Measurements from ENCODE around the gene NR2C2. TPM values are rescaled to one million over a fixed set of nuclear protein-coding genes. Genes with fewer than 3 reads are reported as not detected.

Gene NR2C2
- total RNA-seq, 1 donor from 2014 or later: 56.6 TPM

GRCh38 chr3:15081960-15082664 is 134.7 kb downstream of the NR2C2 start:
- intact Hi-C loops (cut with DNase I): no loop called here
- ATAC-seq (no peak), DNase-seq (ENCODE audit: low spot score) (no peak)

- intact Hi-C loops (cut with DNase I): no loop called here
- ATAC-seq: no peak
- no peak for DNase-seq (ENCODE audit: low spot score)
Measured at GRCh38 chr3:15083252-15083651, 135.9 kb downstream of the NR2C2 start.

- ATAC-seq: no peak
- DNase-seq (ENCODE audit: low spot score): no peak
- intact Hi-C loops (cut with DNase I): no loop called here
Measured at GRCh38 chr3:15086263-15086662, 138.9 kb downstream of the NR2C2 start.

DNA sequence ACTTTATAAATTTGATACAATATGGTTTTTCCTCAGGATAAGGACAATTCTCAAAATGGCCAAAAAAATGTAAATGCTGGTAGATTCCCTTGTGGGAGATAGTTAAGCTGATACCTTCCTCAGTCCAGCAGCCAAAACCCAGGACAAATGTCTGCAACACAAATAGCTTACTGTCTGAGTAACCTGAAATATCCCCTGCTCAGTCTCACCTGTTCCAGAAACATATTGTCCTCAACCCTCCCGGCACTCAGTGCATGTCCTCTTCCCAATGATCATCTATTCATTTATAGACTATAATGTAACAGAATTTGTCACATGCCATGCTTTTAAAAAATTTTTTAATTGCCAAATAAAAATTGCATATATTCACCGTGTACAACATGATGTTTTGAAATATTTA is 139.3 kb downstream of the NR2C2 start:
- DNase-seq (ENCODE audit: low spot score): no peak
- intact Hi-C loops (cut with DNase I): no loop called here
- no peak for ATAC-seq

DNA sequence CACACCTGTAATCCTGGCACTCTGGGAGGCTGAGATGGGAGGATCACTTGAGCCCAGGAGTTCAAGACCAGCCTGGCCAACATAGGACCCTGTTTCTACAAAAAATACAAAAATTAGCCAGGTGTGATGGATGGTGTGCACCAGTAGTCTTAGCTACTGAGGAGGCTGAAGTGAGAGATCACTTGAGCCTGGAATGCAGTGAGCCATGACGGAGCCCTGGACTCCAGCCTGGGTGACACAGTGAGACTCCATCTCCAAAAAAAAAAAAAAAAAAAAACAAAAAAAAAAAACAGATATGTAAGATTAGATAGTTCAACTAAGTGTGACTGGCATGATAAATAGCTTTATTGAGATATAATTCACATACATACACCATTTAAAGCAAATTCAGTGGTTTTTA is 141.8 kb downstream of the NR2C2 start:
- intact Hi-C loops (cut with DNase I): no loop called here
- DNase-seq (ENCODE audit: low spot score) (no peak), ATAC-seq (no peak)

- no peak for ATAC-seq
- DNase-seq (ENCODE audit: low spot score): no peak
- intact Hi-C loops (cut with DNase I): no loop called here
Measured at GRCh38 chr3:15091575-15091974, 144.2 kb downstream of the NR2C2 start.

- ATAC-seq (no peak), DNase-seq (ENCODE audit: low spot score) (no peak)
- intact Hi-C loops (cut with DNase I): no loop called here
Measured at GRCh38 chr3:15092686-15093085, 145.3 kb downstream of the NR2C2 start.

DNA sequence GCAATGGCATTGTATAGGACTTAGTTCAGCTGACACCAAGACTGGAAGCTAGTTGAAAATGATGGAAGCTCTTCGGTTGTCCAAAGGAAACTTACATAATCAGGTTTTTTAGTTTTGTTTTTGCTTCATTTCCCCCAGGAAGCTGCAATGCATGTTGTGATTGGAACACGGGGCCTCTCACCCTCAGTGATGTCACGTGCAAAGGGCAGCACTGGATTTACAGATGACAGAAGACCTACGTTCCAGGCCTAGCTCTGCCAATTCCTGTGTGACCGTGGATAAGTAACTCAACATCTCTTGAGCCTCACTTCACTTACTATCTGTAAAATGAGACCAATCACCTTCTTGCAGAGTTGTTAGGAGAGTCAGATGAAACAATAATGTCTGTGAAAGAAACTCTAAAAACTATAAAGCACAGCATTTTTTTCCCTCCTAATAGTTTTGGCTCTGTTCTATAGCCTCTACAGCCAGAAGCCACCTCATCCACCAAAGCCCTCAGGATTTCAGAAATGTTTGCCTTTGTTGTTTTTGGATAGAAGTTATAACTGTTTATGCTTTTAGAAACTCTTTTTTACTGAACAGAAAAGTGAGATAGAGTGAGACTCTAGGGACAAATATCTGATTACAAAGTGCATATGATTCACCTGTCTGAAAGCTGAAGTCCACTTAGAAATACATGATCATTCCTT is 146.9 kb downstream of the NR2C2 start:
- peak; percentile 60 for ATAC-seq
- intact Hi-C loops (cut with DNase I): no loop called here
- DNase-seq (ENCODE audit: low spot score): no peak

DNA sequence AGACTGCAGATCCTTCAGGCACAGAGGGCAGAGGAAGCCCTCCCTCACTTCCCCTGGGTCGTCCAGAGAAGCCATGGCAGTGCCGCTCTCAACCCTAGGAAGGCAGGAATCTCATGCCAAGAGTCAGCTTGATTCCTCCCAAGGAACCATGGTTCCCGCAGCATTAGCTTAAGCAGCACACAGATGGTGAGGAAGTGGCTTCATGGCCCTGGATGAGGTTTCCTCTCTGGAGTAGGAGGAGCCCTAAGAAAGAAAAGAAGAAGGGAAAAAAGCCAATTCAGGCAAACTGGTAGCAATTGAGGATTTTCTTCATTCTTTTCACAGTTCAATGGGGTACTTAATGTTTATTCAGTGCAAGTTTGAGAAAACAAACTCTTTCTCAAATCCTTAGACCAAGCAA is 148.7 kb downstream of the NR2C2 start:
- ATAC-seq (no peak), DNase-seq (ENCODE audit: low spot score) (no peak)
- intact Hi-C loops (cut with DNase I): no loop called here

GRCh38 chr3:15097891-15098290 is 150.5 kb downstream of the NR2C2 start:
- intact Hi-C loops (cut with DNase I): no loop called here
- no peak for ATAC-seq
- no peak for DNase-seq (ENCODE audit: low spot score)

Other genes starting within 250 kb of the NR2C2 start
- 57.4 TPM for gene FGD5, start 128.6 kb upstream of the NR2C2 start, total RNA-seq
- 48.9 TPM for gene MRPS25, start 117.7 kb downstream of the NR2C2 start, total RNA-seq
- 38.9 TPM for gene RBSN, start 151.6 kb downstream of the NR2C2 start, total RNA-seq